ENCODE measurements around the gene GABARAP.

GABARAP gene

DNA sequence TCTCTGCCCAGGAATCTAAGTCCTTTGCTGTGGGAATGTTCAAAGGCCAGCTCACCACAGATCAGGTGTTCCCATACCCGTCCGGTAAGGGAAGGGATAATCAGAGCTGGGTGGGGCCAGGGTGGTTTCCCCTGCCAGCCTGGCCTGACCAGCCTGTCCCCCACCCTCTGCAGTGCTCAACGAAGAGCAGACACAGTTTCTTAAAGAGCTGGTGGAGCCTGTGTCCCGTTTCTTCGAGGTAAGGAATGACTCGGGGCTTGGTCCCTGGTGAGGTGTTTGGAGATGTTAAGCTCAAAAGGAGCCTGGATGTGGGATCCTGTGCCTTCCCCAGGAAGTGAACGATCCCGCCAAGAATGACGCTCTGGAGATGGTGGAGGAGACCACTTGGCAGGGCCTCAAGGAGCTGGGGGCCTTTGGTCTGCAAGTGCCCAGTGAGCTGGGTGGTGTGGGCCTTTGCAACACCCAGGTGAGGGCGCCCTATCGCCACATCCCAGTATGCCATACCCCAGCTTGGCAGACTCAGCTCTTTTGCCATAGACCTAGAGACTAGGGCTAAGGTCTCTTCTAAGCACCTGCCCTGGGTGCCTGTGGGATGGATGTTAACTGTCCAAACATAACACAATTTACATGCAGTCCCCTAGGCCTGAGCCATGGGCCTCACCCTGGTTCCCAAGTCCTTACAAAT lies 21.5 kb downstream of the GABARAP start:
- no peak for DNase-seq
- H2BK5ac ChIP-seq (ENCODE audit: low read depth, low read length, poor library complexity), result peak overlapping the region; percentile 96
- H3K4me2 ChIP-seq (ENCODE audit: low read length), result peak overlapping the region; percentile 85
- peaks cover 24% of the 10 kb centered on the region for H3K79me1 ChIP-seq (ENCODE audit: low read length)
- H4K12ac ChIP-seq (ENCODE audit: low read depth, low read length), result peak overlapping the region; percentile 49
- H3K14ac ChIP-seq (ENCODE audit: low read length), result peak overlapping the region; percentile 95
- no CpG with 5 or more reads among the region's 11 CpGs for WGBS (ENCODE audit: extremely low coverage, insufficient coverage, insufficient read length)
- peak overlapping the region; percentile 65 for H3K4ac ChIP-seq (ENCODE audit: low read depth, low read length)
- no peak overlapping the region for H2AFZ ChIP-seq (ENCODE audit: insufficient read depth, low read length, poor library complexity)
- peak overlapping the region; percentile 71 for H4K8ac ChIP-seq (ENCODE audit: low read depth, low read length)
- peak overlapping the region; percentile 97 for H3K4me3 ChIP-seq (ENCODE audit: low read depth, low read length)
- no peak overlapping the region for H3K23ac ChIP-seq (ENCODE audit: low read length)
- no peak overlapping the region for H2BK12ac ChIP-seq (ENCODE audit: low read length)
- peak overlapping the region; percentile 71 for H2AK5ac ChIP-seq (ENCODE audit: low read length)
- H3K9ac ChIP-seq (ENCODE audit: low read length), result peak overlapping the region; percentile 93
- peak overlapping the region; percentile 95 for H3K18ac ChIP-seq (ENCODE audit: low read length)
- H2BK120ac ChIP-seq (ENCODE audit: insufficient read depth, low read length, poor library complexity), result peak overlapping the region; percentile 49
- peak overlapping the region; percentile 99 for H4K91ac ChIP-seq (ENCODE audit: low read depth, low read length)
- peaks cover 48 to 50% of the 10 kb centered on the region in 2 experiments for H3K36me3 ChIP-seq (ENCODE audit: control insufficient read depth in 1 of 2, insufficient read depth in 2 of 2, low read length in 2 of 2)
- H3K27ac ChIP-seq (ENCODE audit: low read depth, low read length), result peak overlapping the region; percentile 98
- no peaks in the 10 kb centered on the region for H3K27me3 ChIP-seq (ENCODE audit: insufficient read depth, low read length)
- H3K4me1 ChIP-seq (ENCODE audit: control insufficient read depth in 1 of 2, insufficient read depth in 2 of 2, low read length in 2 of 2), result peaks cover 46 to 52% of the 10 kb centered on the region in 2 experiments
- H3K9me3 ChIP-seq (ENCODE audit: insufficient read depth, low read depth, low read length), result no peaks in the 10 kb centered on the region
- peaks cover 10% of the 10 kb centered on the region for H3K79me2 ChIP-seq (ENCODE audit: control insufficient read depth, insufficient read depth, low read length, poor library complexity)

DNA sequence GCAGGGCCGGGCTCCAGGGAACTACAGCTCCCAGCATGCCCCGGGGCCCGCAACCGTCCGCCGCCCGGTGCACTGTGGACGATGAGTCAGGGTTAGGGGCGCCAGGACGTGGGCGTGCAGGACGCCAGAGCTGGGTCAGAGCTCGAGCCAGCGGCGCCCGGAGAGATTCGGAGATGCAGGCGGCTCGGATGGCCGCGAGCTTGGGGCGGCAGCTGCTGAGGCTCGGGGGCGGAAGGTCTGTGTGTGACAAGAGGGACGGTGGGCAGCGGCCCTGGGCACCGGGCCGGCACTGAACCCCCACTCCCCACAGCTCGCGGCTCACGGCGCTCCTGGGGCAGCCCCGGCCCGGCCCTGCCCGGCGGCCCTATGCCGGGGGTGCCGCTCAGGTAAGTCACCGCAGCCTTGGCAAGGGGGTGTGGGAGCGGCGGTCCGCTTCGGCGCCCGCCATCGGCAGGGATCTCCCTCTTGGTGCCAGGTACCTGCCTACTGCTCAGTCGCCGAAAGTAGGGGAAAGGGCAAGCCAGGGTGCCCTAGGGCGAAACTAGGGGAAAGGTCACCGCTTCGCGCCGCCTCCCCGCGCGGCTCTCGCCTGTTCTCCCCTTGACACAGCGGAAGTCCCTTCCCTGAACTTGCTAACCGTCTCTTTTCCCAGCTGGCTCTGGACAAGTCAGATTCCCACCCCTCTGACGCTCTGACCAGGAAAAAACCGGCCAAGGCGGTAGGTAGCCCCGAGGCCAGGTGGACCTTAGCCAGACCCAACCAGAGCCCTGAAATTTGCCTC lies 22.2 kb downstream of the GABARAP start, which contains the start of the genes ACADVL and DLG4:
Gene ACADVL, plus strand, starts transcription at position 127 of the 781 bp plus-strand sequence. Its CDS starts 47 bp downstream, at position 174.
Gene DLG4, minus strand, starts transcription at position 25 of the 781 bp plus-strand sequence.
- Histone ChIP-seq H4K12ac (ENCODE audit: low read depth, low read length) (peak within 1 kb of the TSS; percentile 83), H3K4me3 (ENCODE audit: low read depth, low read length) (peak within 1 kb of the TSS; percentile 97), H3K23ac (ENCODE audit: low read length) (no peak within 1 kb of the TSS), H3K4ac (ENCODE audit: low read depth, low read length) (peak within 1 kb of the TSS; percentile 89), H3K36me3 (ENCODE audit: control insufficient read depth in 1 of 2, insufficient read depth in 2 of 2, low read length in 2 of 2) (peaks cover 41 to 44% of the 10 kb centered on the region in 2 experiments), H3K9me3 (ENCODE audit: insufficient read depth, low read depth, low read length) (no peaks in the 10 kb centered on the region), H3K18ac (ENCODE audit: low read length) (peak within 1 kb of the TSS; percentile 95), H3K14ac (ENCODE audit: low read length) (peak within 1 kb of the TSS; percentile 95), H2BK120ac (ENCODE audit: insufficient read depth, low read length, poor library complexity) (peak within 1 kb of the TSS; percentile 93), H3K4me1 (ENCODE audit: control insufficient read depth in 1 of 2, insufficient read depth in 2 of 2, low read length in 2 of 2) (peaks cover 50 to 58% of the 10 kb centered on the region in 2 experiments), H3K27me3 (ENCODE audit: insufficient read depth, low read length) (no peaks in the 10 kb centered on the region), H2BK5ac (ENCODE audit: low read depth, low read length, poor library complexity) (peak within 1 kb of the TSS; percentile 96), H2AFZ (ENCODE audit: insufficient read depth, low read length, poor library complexity) (peak within 1 kb of the TSS; percentile 51), H3K9ac (ENCODE audit: low read length) (peak within 1 kb of the TSS; percentile 93), H2BK12ac (ENCODE audit: low read length) (peak within 1 kb of the TSS; percentile 82), H3K27ac (ENCODE audit: low read depth, low read length) (peak within 1 kb of the TSS; percentile 98), H3K79me1 (ENCODE audit: low read length) (peaks cover 24% of the 10 kb centered on the region), H3K79me2 (ENCODE audit: control insufficient read depth, insufficient read depth, low read length, poor library complexity) (peaks cover 10% of the 10 kb centered on the region), H3K4me2 (ENCODE audit: low read length) (peak within 1 kb of the TSS; percentile 85), H4K91ac (ENCODE audit: low read depth, low read length) (peak within 1 kb of the TSS; percentile 99), H2AK5ac (ENCODE audit: low read length) (peak within 1 kb of the TSS; percentile 72), H4K8ac (ENCODE audit: low read depth, low read length) (peak within 1 kb of the TSS; percentile 88)
- WGBS (ENCODE audit: extremely low coverage, insufficient coverage, insufficient read length), result no CpG with 5 or more reads among the region's 63 CpGs
- DNase-seq, result peak; percentile 93 to 96

DNA sequence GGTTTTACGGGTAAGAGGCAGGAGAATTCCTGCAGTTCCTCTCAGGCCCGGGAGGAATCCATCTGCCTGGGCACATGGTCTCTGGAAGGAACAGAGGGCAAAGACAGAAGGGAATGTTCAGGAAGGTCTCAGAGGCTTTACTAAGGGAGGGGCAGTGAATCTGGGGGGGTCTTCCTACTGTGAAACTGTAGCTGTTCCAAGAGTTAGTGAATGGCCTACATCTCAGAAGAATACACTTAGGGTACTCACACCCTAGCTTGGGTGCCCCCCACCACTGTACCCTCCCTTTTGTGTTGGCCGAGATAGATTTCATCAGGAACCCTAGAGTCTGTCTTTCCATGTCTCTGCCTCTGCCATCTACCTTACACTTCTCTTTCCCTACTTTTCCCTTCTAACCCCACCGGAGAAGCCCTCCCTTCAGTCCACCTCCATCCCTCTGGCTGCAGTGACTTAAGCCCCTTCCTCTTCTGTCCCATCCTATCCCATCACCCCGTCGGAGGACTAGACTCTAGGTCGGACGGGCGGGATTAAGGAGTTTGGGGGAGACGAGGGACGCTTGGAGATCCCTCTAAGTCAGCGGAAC lies 22.9 kb downstream of the GABARAP start:
- Histone ChIP-seq H2AFZ (ENCODE audit: insufficient read depth, low read length, poor library complexity) (peak overlapping the region; percentile 21), H3K79me2 (ENCODE audit: control insufficient read depth, insufficient read depth, low read length, poor library complexity) (peaks cover 10% of the 10 kb centered on the region), H4K91ac (ENCODE audit: low read depth, low read length) (peak overlapping the region; percentile 99), H3K23ac (ENCODE audit: low read length) (no peak overlapping the region), H4K8ac (ENCODE audit: low read depth, low read length) (peak overlapping the region; percentile 68), H3K14ac (ENCODE audit: low read length) (peak overlapping the region; percentile 70), H2BK12ac (ENCODE audit: low read length) (peak overlapping the region; percentile 32), H4K12ac (ENCODE audit: low read depth, low read length) (peak overlapping the region; percentile 63), H3K9me3 (ENCODE audit: insufficient read depth, low read depth, low read length) (no peaks in the 10 kb centered on the region), H2BK5ac (ENCODE audit: low read depth, low read length, poor library complexity) (no peak overlapping the region), H2BK120ac (ENCODE audit: insufficient read depth, low read length, poor library complexity) (peak overlapping the region; percentile 50), H3K4me2 (ENCODE audit: low read length) (peak overlapping the region; percentile 85), H3K79me1 (ENCODE audit: low read length) (peaks cover 26% of the 10 kb centered on the region), H2AK5ac (ENCODE audit: low read length) (peak overlapping the region; percentile 44), H3K4me3 (ENCODE audit: low read depth, low read length) (peak overlapping the region; percentile 97), H3K36me3 (ENCODE audit: control insufficient read depth in 1 of 2, insufficient read depth in 2 of 2, low read length in 2 of 2) (peaks cover 35 to 37% of the 10 kb centered on the region in 2 experiments), H3K18ac (ENCODE audit: low read length) (peak overlapping the region; percentile 71), H3K27me3 (ENCODE audit: insufficient read depth, low read length) (no peaks in the 10 kb centered on the region), H3K27ac (ENCODE audit: low read depth, low read length) (peak overlapping the region; percentile 24), H3K4ac (ENCODE audit: low read depth, low read length) (peak overlapping the region; percentile 29), H3K4me1 (ENCODE audit: control insufficient read depth in 1 of 2, insufficient read depth in 2 of 2, low read length in 2 of 2) (peaks cover 50 to 63% of the 10 kb centered on the region in 2 experiments), H3K9ac (ENCODE audit: low read length) (no peak overlapping the region)
- DNase-seq, result no peak
- WGBS (ENCODE audit: extremely low coverage, insufficient coverage, insufficient read length), result no CpG with 5 or more reads among the region's 12 CpGs

DNA sequence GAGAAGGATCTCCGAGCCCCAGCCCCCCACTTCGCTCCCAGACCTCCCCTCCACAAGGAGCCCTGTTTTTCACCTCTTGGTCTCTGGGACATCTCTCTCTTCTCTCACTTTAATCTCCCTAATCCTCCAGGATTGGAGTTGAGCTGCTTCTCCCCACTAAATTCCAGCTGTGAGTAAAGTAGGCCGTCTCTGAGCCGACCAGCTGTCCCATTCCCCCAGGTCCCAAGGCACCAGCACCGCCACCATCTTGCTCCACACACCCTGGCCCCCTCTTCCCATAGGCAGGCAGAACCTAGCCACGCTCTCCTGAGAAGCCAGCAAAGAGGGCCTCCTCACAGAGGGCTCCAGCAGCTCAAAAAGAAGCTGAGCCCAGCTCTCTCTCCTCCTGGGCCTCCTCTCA lies 23.5 kb downstream of the GABARAP start:
- no peaks in the 10 kb centered on the region for H3K9me3 ChIP-seq (ENCODE audit: insufficient read depth, low read depth, low read length)
- H3K27ac ChIP-seq (ENCODE audit: low read depth, low read length), result no peak overlapping the region
- peaks cover 26% of the 10 kb centered on the region for H3K79me1 ChIP-seq (ENCODE audit: low read length)
- no peak overlapping the region for H3K23ac ChIP-seq (ENCODE audit: low read length)
- H3K4me3 ChIP-seq (ENCODE audit: low read depth, low read length), result no peak overlapping the region
- H2AK5ac ChIP-seq (ENCODE audit: low read length), result peak overlapping the region; percentile 54
- no peak overlapping the region for H3K14ac ChIP-seq (ENCODE audit: low read length)
- H2BK12ac ChIP-seq (ENCODE audit: low read length), result peak overlapping the region; percentile 82
- WGBS (ENCODE audit: extremely low coverage, insufficient coverage, insufficient read length), result no CpG with 5 or more reads among the region's 6 CpGs
- DNase-seq, result no peak
- H2BK5ac ChIP-seq (ENCODE audit: low read depth, low read length, poor library complexity), result no peak overlapping the region
- H4K8ac ChIP-seq (ENCODE audit: low read depth, low read length), result peak overlapping the region; percentile 32
- H3K4me2 ChIP-seq (ENCODE audit: low read length), result no peak overlapping the region
- H3K4ac ChIP-seq (ENCODE audit: low read depth, low read length), result no peak overlapping the region
- peak overlapping the region; percentile 21 for H2AFZ ChIP-seq (ENCODE audit: insufficient read depth, low read length, poor library complexity)
- peaks cover 48 to 66% of the 10 kb centered on the region in 2 experiments for H3K4me1 ChIP-seq (ENCODE audit: control insufficient read depth in 1 of 2, insufficient read depth in 2 of 2, low read length in 2 of 2)
- H3K36me3 ChIP-seq (ENCODE audit: control insufficient read depth in 1 of 2, insufficient read depth in 2 of 2, low read length in 2 of 2), result peaks cover 29 to 32% of the 10 kb centered on the region in 2 experiments
- H3K18ac ChIP-seq (ENCODE audit: low read length), result no peak overlapping the region
- peaks cover 10% of the 10 kb centered on the region for H3K79me2 ChIP-seq (ENCODE audit: control insufficient read depth, insufficient read depth, low read length, poor library complexity)
- H3K27me3 ChIP-seq (ENCODE audit: insufficient read depth, low read length), result no peaks in the 10 kb centered on the region
- peak overlapping the region; percentile 73 for H4K91ac ChIP-seq (ENCODE audit: low read depth, low read length)
- no peak overlapping the region for H4K12ac ChIP-seq (ENCODE audit: low read depth, low read length)
- H2BK120ac ChIP-seq (ENCODE audit: insufficient read depth, low read length, poor library complexity), result no peak overlapping the region
- no peak overlapping the region for H3K9ac ChIP-seq (ENCODE audit: low read length)
